ENCODE results near the gene TRIM73.
"Not testable (repeated sequence)": the region's sequence is repeated elsewhere in the genome, so short reads cannot be mapped to it uniquely, and the experiment has no call there.

Gene TRIM73

DNA sequence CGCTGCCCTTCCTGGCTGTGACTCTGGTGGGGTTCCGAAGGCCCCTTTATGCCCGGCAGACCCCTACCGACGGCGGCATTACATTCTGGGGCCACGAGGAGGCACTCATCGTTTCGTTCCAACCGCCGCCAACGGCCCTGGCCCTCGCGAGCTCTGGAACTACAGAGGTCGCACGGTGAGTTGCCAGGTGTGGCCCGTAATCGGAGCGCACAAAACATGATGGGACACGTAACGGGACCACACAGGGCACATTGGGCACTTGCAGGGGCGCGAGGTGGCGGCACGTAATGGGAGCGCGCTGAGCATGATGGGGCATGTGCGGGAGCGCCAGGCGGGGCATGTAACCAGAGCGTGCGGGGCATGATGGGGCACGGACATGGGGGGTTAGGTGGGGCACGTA, at the start of gene TRIM73:
TRIM73 (plus strand) TSS at position 301 of the 400 bp plus-strand sequence. CDS start 3,305 bp downstream, outside the sequence.
- not testable (repeated sequence) for DNase-seq

- not testable (repeated sequence) for DNase-seq
These were observed 36.5 kb upstream of the TRIM73 start for GRCh38 chr7:75358671-75359541.

DNA sequence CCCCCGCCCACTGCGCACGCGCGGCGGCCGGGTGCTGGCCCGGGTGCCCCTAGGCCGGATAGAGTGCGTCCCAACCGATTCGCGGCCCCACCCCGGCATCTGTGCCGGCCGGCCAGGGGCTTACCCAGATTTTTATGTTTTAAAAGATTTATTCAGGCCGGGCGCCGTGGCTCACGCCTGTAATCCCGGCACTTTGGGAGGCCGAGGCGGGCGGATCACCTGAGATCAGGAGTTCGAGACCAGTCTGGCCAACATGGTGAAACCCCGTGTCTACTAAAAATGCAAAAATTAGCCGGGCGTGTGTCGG, 35.9 kb upstream of the TRIM73 start:
- DNase-seq = not testable (repeated sequence)

DNA sequence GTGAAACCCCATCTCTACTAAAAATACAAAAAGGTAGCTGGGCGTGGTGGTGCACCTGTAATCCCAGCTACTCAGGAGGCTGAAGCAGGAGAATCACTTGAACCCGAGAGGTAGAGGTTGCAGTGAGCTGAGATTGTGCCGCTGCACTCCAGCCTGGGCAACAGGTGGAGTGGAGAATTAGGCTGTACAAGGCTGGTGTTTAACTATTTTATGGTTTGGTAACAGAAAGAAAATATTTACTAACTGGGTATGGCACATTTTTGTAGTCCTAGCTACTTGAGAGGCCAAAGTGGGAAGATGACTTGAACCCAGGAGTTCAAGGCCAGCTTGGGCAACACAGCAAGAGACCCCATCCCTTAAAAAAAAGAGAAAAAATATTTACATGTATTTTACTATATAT, 31.4 kb upstream of the TRIM73 start:
- not testable (repeated sequence) for DNase-seq

DNA sequence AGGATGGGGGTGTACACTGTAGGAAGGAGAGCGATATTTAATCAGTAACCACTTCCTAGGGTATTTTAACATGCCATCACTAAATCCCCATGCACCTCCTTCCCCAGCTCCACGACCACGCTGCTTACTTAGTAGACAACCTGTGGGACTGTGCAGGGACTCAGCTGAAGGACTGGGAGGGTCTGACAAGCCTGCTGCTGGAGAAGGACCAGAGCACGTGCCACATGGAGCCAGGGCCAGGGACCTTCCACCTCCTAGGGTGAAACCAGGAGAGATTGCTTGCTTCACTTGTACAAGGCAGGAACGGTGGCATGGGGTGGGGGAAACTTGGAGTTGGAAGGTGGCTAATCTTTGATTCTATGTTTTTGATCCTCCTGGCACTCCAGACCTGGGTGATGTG, 28.8 kb upstream of the TRIM73 start:
- DNase-seq = not testable (repeated sequence)

- not testable (repeated sequence) for DNase-seq
These were observed 28.1 kb upstream of the TRIM73 start for GRCh38 chr7:75367313-75367712.

DNA sequence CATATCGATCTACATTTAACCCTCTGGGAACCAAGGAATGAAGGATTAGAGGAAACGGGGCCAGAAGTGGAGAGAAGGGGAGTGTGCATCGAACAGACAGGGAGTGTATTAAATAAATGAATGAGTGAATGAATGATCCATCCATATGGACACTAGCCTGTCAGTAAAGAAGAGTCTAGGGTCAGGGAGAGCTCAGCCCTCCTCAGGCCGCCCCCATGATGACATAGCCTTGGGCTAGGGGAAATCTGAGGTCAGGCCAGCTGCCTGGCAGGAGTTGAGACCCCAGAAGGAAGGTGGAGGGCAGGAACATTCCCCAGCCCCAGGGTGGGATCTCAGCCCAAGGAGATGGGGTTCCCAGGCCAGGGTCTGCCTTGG, 21.3 kb upstream of the TRIM73 start:
- not testable (repeated sequence) for DNase-seq

DNA sequence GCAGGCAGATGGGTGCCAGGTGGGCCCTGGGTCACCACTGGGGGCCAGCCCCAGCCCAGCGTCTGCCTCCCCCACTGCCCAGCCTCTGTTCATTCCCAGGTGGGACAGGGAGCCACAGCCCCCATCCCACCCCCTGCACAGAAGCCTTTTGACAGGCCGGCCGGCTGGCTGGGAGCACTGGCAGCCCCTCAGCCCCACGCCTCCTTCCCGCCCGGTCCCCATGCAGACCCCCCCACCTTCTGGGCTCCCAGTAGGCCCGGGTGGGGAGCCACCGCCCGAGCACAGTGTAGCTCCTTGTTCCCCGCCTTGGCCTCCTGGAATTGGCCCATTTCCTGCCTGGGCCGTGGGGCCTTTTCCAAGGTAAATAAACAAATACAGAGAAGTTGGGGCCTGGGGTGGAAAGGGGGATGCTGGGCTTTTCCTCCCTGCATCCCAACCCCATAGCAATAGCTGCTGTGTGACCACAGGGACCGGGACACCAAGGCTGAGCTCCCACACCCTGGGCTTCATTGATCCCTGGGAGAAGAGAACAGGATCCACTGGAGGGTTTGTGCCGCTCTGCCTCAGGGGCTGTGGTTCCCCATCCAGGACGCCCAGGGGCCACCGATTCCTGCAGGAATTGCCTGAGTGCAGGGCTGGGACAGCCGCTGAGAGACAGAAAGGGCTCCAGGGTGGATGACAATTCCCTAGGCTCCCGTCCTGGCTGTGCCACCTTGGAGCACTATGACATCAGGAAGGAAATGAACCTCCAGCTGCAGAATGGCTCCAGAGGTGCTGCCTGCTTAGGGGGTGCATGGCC, 20.7 kb upstream of the TRIM73 start:
- DNase-seq = not testable (repeated sequence)

GRCh38 chr7:75393194-75393593, 2.2 kb upstream of the TRIM73 start:
- DNase-seq = not testable (repeated sequence)

GRCh38 chr7:75397865-75398264, 2.4 kb downstream of the TRIM73 start:
- DNase-seq = not testable (repeated sequence)

DNA sequence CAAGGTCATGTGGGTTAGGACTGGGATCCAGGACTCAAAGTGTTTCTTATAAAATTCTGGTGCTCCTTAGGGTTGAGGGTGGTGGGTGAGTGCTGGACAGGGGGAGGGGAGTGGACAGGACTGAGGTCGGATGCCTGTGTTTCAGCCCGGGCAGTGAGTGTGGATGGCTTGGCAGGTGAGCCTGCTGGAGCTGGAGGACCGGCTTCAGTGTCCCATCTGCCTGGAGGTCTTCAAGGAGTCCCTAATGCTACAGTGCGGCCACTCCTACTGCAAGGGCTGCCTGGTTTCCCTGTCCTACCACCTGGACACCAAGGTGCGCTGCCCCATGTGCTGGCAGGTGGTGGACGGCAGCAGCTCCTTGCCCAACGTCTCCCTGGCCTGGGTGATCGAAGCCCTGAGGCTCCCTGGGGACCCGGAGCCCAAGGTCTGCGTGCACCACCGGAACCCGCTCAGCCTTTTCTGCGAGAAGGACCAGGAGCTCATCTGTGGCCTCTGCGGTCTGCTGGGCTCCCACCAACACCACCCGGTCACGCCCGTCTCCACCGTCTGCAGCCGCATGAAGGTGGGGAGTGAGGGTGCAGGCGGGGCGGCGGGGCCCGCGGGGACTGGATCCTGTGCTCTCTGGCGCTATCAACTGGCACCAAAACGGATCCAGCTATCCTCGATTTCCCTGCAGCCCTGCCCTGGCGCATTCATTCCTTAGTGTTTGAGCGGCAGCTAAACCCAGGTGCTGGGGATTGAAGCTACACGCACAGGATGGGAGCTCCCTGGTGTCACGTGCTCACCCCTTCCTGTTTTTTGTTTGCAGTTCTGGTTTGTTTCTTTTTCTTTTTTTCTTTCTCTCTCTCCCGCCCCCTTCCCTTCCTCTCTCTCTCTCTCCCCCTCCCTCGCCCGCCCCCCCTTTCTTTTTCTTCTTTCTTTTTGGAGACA, 3.6 kb downstream of the TRIM73 start:
- DNase-seq = not testable (repeated sequence)

DNA sequence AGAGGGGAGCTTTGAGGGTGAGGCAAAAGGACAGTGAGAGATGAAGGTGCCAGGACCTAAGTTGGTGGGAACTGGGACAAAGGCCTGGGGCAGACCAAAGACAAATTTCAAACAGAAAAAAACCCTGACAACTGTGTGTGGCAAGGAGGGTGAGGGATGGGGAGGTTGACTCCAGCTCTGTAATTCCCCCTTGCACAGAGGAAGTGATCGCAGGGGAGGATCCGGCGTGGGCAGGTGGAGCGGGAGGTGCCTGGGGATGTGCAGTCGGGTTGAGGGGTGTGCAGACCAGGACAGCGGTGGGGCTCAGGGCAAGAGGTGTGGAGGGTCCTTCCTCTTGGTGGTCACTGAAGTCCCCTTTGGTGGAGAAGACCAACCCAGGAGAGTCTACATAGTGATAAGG, 5.1 kb downstream of the TRIM73 start:
- not testable (repeated sequence) for DNase-seq

GRCh38 chr7:75403455-75404443, 8.3 kb downstream of the TRIM73 start:
- DNase-seq = not testable (repeated sequence)

DNA sequence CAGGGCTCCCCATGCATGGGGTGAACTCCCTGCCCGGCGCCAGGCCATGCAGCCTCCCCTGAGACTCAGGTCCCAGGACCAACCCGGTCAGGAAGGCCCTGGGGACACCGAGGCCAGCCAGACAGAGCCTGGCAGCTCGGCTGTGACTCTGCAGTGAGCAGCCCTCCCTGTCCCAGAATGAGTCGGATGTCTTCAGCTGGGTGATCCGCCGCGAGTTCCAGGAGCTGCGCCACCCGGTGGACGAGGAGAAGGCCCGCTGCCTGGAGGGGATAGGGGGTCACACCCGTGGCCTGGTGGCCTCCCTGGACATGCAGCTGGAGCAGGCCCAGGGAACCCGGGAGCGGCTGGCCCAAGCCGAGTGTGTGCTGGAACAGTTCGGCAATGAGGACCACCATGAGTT, 9.2 kb downstream of the TRIM73 start:
- DNase-seq = not testable (repeated sequence)

DNA sequence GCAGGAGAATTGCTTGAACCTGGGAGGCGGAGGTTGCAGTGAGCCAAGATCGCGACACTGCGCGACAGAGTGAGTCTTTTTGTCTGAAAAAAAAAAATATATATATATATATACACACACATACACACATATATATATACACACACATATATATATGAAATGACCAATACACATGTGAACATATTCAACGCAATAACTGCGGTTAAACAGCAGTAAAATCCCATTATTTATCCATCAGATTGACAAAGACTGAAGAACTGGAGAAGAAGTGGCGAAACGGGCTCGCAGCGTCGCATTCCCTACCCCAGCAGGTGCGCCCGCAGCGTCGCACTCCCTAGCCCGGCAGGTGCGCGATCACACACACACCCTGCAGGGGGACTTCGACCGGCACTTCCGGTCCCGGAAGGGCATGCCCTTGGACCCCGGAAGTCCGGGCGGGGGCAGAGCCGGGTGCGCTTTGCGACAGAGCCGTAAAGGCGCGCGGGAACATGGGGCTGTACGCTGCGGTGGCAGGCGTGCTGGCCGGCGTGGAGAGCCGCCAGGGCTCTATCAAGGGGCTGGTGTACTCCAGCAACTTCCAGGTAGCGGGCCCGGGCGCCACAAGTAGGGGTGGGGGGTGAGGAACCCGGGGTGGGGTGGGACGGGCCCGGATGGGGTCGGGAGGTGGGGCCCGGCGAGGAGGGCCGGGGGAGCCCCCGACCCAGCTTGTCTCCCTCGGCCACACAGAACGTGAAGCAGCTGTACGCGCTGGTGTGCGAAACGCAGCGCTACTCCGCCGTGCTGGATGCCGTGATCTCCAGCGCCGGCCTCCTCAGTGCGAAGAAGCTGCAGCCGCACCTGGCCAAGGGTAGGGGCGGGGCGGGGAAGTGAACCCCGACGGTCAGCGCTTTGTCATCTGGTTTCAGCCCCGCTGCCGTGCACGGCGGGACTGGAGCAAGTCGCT, 14.7 kb downstream of the TRIM73 start:
- not testable (repeated sequence) for DNase-seq

GRCh38 chr7:75410823-75411173, 15.4 kb downstream of the TRIM73 start:
- DNase-seq = not testable (repeated sequence)

GRCh38 chr7:75414204-75414603, 18.8 kb downstream of the TRIM73 start:
- DNase-seq = not testable (repeated sequence)

DNA sequence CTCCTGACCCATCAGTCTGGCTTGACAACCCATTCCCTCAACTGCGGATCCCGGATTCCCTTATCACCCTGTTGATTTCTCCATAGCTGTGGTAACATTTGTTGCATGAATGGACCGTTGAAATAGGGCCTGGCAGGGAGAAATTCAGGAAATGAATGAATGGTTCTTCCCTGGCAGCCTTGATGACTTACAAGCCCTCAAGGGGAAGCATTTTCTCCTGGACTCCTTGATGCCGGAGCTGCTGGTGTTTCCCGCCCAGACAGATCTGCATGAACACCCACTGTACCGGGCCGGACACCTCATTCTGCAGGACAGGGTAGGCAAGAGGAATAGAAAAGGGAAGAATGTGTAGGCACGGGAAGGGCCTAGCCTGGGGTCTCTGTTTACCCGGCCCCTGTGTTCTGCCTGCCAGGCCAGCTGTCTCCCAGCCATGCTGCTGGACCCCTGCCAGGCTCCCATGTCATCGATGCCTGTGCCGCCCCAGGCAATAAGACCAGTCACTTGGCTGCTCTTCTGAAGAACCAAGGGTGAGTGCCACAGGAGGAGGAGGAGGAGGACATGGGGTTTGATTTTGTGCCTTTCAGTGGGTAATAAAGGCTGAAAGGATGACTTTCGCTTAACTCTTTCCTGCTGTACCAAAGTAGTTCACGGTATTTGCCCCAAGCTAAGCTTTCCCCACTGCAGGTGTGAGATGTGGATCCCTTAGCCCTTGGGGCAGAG, 19.4 kb downstream of the TRIM73 start:
- DNase-seq = not testable (repeated sequence)

DNA sequence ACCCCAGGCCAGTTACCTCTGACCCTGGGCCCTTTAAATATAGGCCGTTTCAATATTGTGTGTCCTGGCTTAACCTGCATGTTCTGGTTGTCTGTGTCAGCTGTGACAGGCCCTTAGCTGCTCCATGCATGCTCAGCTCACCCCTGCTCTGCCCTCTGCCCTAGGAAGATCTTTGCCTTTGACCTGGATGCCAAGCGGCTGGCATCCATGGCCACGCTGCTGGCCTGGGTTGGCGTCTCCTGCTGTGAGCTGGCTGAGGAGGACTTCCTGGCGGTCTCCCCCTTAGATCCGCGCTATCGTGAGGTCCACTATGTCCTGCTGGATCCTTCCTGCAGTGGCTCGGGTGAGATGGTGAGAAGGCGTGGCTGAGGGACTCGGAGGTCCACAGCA, 20.0 kb downstream of the TRIM73 start:
- not testable (repeated sequence) for DNase-seq
